Thyroid gland (tissue), 4 donors: Measurements from ENCODE around the gene TSPYL4. TPM values are rescaled to one million over a fixed set of nuclear protein-coding genes. Genes with fewer than 3 reads are reported as not detected.
"Not testable (repeated sequence)": the region's sequence is repeated elsewhere in the genome, so short reads cannot be mapped to it uniquely, and the experiment has no call there.

Experiments used
- DNase-seq, 2 donors: peaks; one replicate each; pipeline ENCODE4 v3.0.0-alpha.2; 2019
- H3K27ac ChIP-seq, 3 donors: fragments of 200-600 bp; sonication (generic); 1 replicate in 2 of 3; 2 replicates in 1 of 3; pipeline ENCODE4 v1.5.1; 2016 to 2019; ENCODE audit warnings: mild to moderate bottlenecking in 1 of 3, moderate library complexity in 1 of 3
- H3K27me3 ChIP-seq: fragments of 200-600 bp; sonication (generic); one replicate; pipeline ENCODE4 v1.5.1; 2019
- H3K36me3 ChIP-seq, 2 donors: fragments of 200-600 bp; sonication (generic); one replicate each; pipeline ENCODE4 v1.5.1; 2016 to 2019
- H3K4me1 ChIP-seq, 2 donors: fragments of 200-600 bp; sonication (generic); one replicate each; pipeline ENCODE4 v1.5.1; 2017 to 2019
- H3K4me3 ChIP-seq, 3 donors: fragments of 200-600 bp; sonication (generic); replicated peaks in 1 of 3; 1 replicate in 2 of 3; 2 replicates in 1 of 3; pipeline ENCODE4 v1.5.1; 2016; ENCODE audit warnings: mild to moderate bottlenecking in 1 of 3
- H3K9me3 ChIP-seq: fragments of 200-600 bp; sonication (generic); one replicate; pipeline ENCODE4 v1.5.1; 2017
- CTCF ChIP-seq, 6 experiments: fragments of 200-600 bp in 3 of 6; fragments of 450-650 bp in 3 of 6; sonication (generic) in 3 of 6; IDR thresholded peaks; one replicate each; pipeline ENCODE4 v1.5.1; 2016 to 2019; ENCODE audit warnings: antibody characterized with exemption in 6 of 6, mild to moderate bottlenecking in 2 of 6, inconsistent platforms in 1 of 6, moderate library complexity in 1 of 6
- POLR2A ChIP-seq, 2 donors: fragments of 450-650 bp; IDR thresholded peaks; one replicate each; pipeline ENCODE4 v1.6.1; 2017; ENCODE audit warnings: antibody characterized with exemption in 2 of 2, mild to moderate bottlenecking in 2 of 2, moderate library complexity in 1 of 2
- WGBS, 2 donors: methylation state at CpG; one replicate each; pipeline ENCODE4 v1.1.5; 2017; 5-methylcytosine and 5-hydroxymethylcytosine counted together
- intact Hi-C: fragments of 100-400 bp; cut with DNase I; formaldehyde crosslinking; loops from one replicate; pipeline ENCODE4 v1.15.1; 2023
- total RNA-seq, 4 donors: library from RNA; depleted of rRNA; stranded (reverse); fragments of >200 nt; gene quantifications; one replicate each; pipeline ENCODE4 v1.2.3, GENCODE V29; 2016

Gene TSPYL4
- total RNA-seq, 4 donors from 2014 or later = 21.4 to 26.7 (median 24.5) TPM

- Histone ChIP-seq H3K9me3 (no peaks in the 10 kb centered on the region), H3K4me3 (no peak overlapping the region), H3K27me3 (no peaks in the 10 kb centered on the region), H3K4me1 (no peaks in the 10 kb centered on the region), H3K27ac (no peak overlapping the region), H3K36me3 (no peaks in the 10 kb centered on the region)
- intact Hi-C loops = loop anchor here (10.0 kb wide), 1 partner anchor 278 kb away; no protein-coding TSS in a partner anchor
- DNase-seq = no peak
- WGBS, 2 donors = 94 to 95% methylated on average over 1 of the region's 1 CpG
- no peak for TF ChIP-seq POLR2A (IDR thresholded peaks at IDR 0.05)
- TF ChIP-seq CTCF (IDR thresholded peaks at IDR 0.05) = no peak
These were observed 33.0 kb upstream of the TSPYL4 start for GRCh38 chr6:116286773-116287358.

GRCh38 chr6:116284984-116285383, 31.1 kb upstream of the TSPYL4 start:
- intact Hi-C loops = loop anchor here (10.0 kb wide), 1 partner anchor 280 kb away; no protein-coding TSS in a partner anchor
- not testable (repeated sequence) for DNase-seq, H3K9me3 ChIP-seq, H3K36me3 ChIP-seq, H3K27ac ChIP-seq, H3K4me3 ChIP-seq, H3K4me1 ChIP-seq, H3K27me3 ChIP-seq
- 89 to 97% methylated on average over 4 of the region's 4 CpGs for WGBS, 2 donors

- H3K27me3 ChIP-seq = no peaks in the 10 kb centered on the region
- peaks cover 10% of the 10 kb centered on the region in 2 donors for H3K4me1 ChIP-seq
- no peak overlapping the region for H3K27ac ChIP-seq
- TF ChIP-seq CTCF (IDR thresholded peaks at IDR 0.05) (no peak), POLR2A (IDR thresholded peaks at IDR 0.05) (no peak)
- no peak overlapping the region for H3K4me3 ChIP-seq
- no peaks in the 10 kb centered on the region for H3K9me3 ChIP-seq
- WGBS, 2 donors = 82 to 92% methylated on average over 1 of the region's 1 CpG
- intact Hi-C loops = loop anchor here (10.0 kb wide), 1 partner anchor 282 kb away; no protein-coding TSS in a partner anchor
- no peak for DNase-seq
- H3K36me3 ChIP-seq = no peaks in the 10 kb centered on the region
These were observed 29.3 kb upstream of the TSPYL4 start for GRCh38 chr6:116283191-116283590.

GRCh38 chr6:116282698-116283097, 28.8 kb upstream of the TSPYL4 start:
- Histone ChIP-seq H3K27ac (no peak overlapping the region), H3K27me3 (no peaks in the 10 kb centered on the region), H3K36me3 (no peaks in the 10 kb centered on the region), H3K4me3 (no peak overlapping the region), H3K9me3 (no peaks in the 10 kb centered on the region), H3K4me1 (peaks cover 14 to 15% of the 10 kb centered on the region in 2 donors)
- intact Hi-C loops = loop anchor here (10.0 kb wide), 1 partner anchor 282 kb away; no protein-coding TSS in a partner anchor
- no peak for DNase-seq
- TF ChIP-seq CTCF (IDR thresholded peaks at IDR 0.05) (no peak), POLR2A (IDR thresholded peaks at IDR 0.05) (no peak)
- WGBS, 2 donors = 93 to 94% methylated on average over 2 of the region's 2 CpGs

- Histone ChIP-seq H3K27me3 (no peaks in the 10 kb centered on the region), H3K4me1 (peaks cover 30 to 31% of the 10 kb centered on the region in 2 donors), H3K36me3 (no peaks in the 10 kb centered on the region), H3K27ac (peak overlapping the region in 2 of 3 donors; percentile 98 to 99), H3K9me3 (no peaks in the 10 kb centered on the region), H3K4me3 (no peak overlapping the region)
- TF ChIP-seq POLR2A (IDR thresholded peaks at IDR 0.05) = no peak
- no peak for TF ChIP-seq CTCF (IDR thresholded peaks at IDR 0.05)
- WGBS, 2 donors = 92% methylated on average over 5 of the region's 5 CpGs
- intact Hi-C loops = loop anchor here (10.0 kb wide), 1 partner anchor 284 kb away; no protein-coding TSS in a partner anchor
- no peak for DNase-seq
These were observed 27.1 kb upstream of the TSPYL4 start for GRCh38 chr6:116280933-116281316.
